ENCODE measurements around the gene DNMBP. TPM values are rescaled to one million over a fixed set of nuclear protein-coding genes. Genes with fewer than 3 reads are reported as not detected.

Gene DNMBP
- total RNA-seq, result 1 to 10 TPM; 4.1 to 4.3 TPM

GRCh38 chr10:100009793-100010676 is at the start of gene DNMBP:
DNMBP (minus strand) TSS chr10:100009947; CDS start chr10:99972124, 37,823 bp downstream.
- ATAC-seq, result peak; percentile 98 to 99
- Mint-ChIP-seq H3K27me3 (no peaks in the 10 kb centered on the region), H3K4me1 (ENCODE audit: low read depth in 2 of 2) (peaks cover 24 to 34% of the 10 kb centered on the region in 2 donors), H3K27ac (peak within 1 kb of the TSS; percentile 50 to 61), H3K9me3 (no peaks in the 10 kb centered on the region), H3K4me3 (peak within 1 kb of the TSS; percentile 87), H3K36me3 (no peaks in the 10 kb centered on the region)
- peak; percentile 92 for DNase-seq (ENCODE audit: low spot score)

GRCh38 chr10:100057948-100058347 is 48.2 kb upstream of the DNMBP start:
- no peaks in the 10 kb centered on the region for H3K4me1 Mint-ChIP-seq (ENCODE audit: low read depth in 2 of 2)
- H3K4me3 Mint-ChIP-seq, result no peak overlapping the region
- H3K27ac Mint-ChIP-seq, result no peak overlapping the region
- H3K36me3 Mint-ChIP-seq, result peaks cover 4% of the 10 kb centered on the region
- peaks cover 8 to 25% of the 10 kb centered on the region in 2 donors for H3K27me3 Mint-ChIP-seq
- no peaks in the 10 kb centered on the region for H3K9me3 Mint-ChIP-seq
- ATAC-seq (no peak), DNase-seq (ENCODE audit: low spot score) (no peak)

GRCh38 chr10:100053686-100054460 is 44.1 kb upstream of the DNMBP start:
- DNase-seq (ENCODE audit: low spot score) (no peak), ATAC-seq (no peak)
- no peaks in the 10 kb centered on the region for H3K9me3 Mint-ChIP-seq
- peaks cover 8 to 23% of the 10 kb centered on the region in 2 donors for H3K27me3 Mint-ChIP-seq
- H3K36me3 Mint-ChIP-seq, result peaks cover 4% of the 10 kb centered on the region
- H3K4me1 Mint-ChIP-seq (ENCODE audit: low read depth in 2 of 2), result no peaks in the 10 kb centered on the region
- H3K27ac Mint-ChIP-seq, result no peak overlapping the region
- H3K4me3 Mint-ChIP-seq, result no peak overlapping the region

DNA sequence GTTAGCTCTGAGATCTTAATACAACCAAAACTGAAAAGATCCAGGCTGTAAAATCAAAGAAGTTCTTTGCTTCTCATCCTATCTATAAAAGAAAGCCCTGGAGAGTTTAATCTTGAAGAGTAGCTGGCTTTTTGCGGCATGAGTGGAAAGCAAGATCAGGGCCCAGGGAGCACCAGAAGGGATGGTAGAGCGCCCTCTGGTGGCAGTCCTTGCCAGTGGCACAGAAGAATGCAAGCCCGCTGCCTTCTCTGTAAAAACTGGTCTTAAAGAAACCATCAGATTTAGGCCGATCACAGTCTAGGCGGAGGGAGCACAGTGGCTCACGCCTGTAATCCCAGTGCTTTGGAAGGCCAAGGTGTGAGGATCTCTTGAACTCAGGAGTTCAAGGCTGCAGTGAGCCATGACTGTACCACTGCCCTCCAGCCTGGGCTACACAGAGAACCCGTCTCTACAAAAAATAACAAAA is 36.3 kb upstream of the DNMBP start:
- Mint-ChIP-seq H3K4me3 (no peak overlapping the region), H3K4me1 (ENCODE audit: low read depth in 2 of 2) (no peaks in the 10 kb centered on the region), H3K36me3 (no peaks in the 10 kb centered on the region), H3K9me3 (no peaks in the 10 kb centered on the region), H3K27ac (no peak overlapping the region), H3K27me3 (peaks cover 8 to 21% of the 10 kb centered on the region in 2 donors)
- DNase-seq (ENCODE audit: low spot score) (peak; percentile 77), ATAC-seq (peak; percentile 69 to 80)

- no peaks in the 10 kb centered on the region for H3K36me3 Mint-ChIP-seq
- DNase-seq (ENCODE audit: low spot score) (no peak), ATAC-seq (no peak)
- H3K9me3 Mint-ChIP-seq, result no peaks in the 10 kb centered on the region
- H3K27ac Mint-ChIP-seq, result no peak overlapping the region
- no peak overlapping the region for H3K4me3 Mint-ChIP-seq
- no peaks in the 10 kb centered on the region for H3K4me1 Mint-ChIP-seq (ENCODE audit: low read depth in 2 of 2)
- H3K27me3 Mint-ChIP-seq, result peaks cover 10 to 21% of the 10 kb centered on the region in 2 donors
Measured at GRCh38 chr10:100045592-100045991, 35.8 kb upstream of the DNMBP start.

DNA sequence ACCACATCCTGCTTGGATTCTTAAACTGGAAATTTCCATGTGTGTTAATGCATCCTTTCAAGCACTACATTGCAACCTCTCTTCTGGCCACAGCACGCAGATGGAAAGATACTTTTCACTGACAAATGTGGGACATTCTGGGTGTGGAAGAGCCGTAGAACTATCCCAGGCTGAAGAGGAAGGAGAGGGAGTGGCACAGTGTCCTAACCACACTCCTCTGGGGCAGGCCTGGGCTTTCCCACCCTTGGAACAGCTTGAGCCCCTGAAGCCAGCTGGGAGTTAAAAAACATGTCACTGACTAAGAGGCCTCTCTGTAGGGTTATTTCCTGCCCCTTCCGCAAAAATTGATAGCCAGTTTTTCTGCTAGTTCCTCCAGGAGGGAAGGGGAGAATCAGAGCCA is 34.0 kb upstream of the DNMBP start:
- Mint-ChIP-seq H3K4me3 (no peak overlapping the region), H3K9me3 (no peaks in the 10 kb centered on the region), H3K27ac (no peak overlapping the region), H3K36me3 (no peaks in the 10 kb centered on the region), H3K27me3 (peaks cover 13 to 28% of the 10 kb centered on the region in 2 donors), H3K4me1 (ENCODE audit: low read depth in 2 of 2) (no peaks in the 10 kb centered on the region)
- ATAC-seq (no peak), DNase-seq (ENCODE audit: low spot score) (no peak)

DNA sequence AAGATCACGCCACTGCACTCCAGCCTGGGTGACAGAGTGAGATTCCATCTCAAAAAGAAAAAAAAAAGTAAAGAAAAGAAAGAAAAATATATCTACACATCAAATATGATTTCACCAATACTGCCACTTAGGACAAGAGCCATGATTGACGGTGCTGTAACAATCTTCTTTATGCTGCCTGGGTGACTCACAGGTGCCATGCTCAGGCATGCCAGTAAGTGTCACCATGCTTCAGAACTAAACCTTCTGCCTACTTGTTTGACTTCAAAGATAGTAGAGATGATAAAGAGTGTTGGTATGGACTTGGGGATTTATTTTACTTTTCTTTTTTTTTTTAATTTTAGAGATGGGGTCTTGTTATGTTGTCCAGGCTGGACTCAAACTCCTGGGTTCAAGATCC is 33.6 kb upstream of the DNMBP start:
- ATAC-seq, result no peak
- Mint-ChIP-seq H3K4me1 (ENCODE audit: low read depth in 2 of 2) (no peaks in the 10 kb centered on the region), H3K4me3 (no peak overlapping the region), H3K9me3 (no peaks in the 10 kb centered on the region), H3K36me3 (no peaks in the 10 kb centered on the region), H3K27ac (no peak overlapping the region), H3K27me3 (peaks cover 14 to 30% of the 10 kb centered on the region in 2 donors)
- no peak for DNase-seq (ENCODE audit: low spot score)

GRCh38 chr10:100041306-100042002 is 31.7 kb upstream of the DNMBP start:
- Mint-ChIP-seq H3K4me1 (ENCODE audit: low read depth in 2 of 2) (no peaks in the 10 kb centered on the region), H3K36me3 (no peaks in the 10 kb centered on the region), H3K4me3 (no peak overlapping the region), H3K27ac (no peak overlapping the region), H3K27me3 (peaks cover 12 to 24% of the 10 kb centered on the region in 2 donors), H3K9me3 (no peaks in the 10 kb centered on the region)
- no peak for ATAC-seq
- no peak for DNase-seq (ENCODE audit: low spot score)

DNA sequence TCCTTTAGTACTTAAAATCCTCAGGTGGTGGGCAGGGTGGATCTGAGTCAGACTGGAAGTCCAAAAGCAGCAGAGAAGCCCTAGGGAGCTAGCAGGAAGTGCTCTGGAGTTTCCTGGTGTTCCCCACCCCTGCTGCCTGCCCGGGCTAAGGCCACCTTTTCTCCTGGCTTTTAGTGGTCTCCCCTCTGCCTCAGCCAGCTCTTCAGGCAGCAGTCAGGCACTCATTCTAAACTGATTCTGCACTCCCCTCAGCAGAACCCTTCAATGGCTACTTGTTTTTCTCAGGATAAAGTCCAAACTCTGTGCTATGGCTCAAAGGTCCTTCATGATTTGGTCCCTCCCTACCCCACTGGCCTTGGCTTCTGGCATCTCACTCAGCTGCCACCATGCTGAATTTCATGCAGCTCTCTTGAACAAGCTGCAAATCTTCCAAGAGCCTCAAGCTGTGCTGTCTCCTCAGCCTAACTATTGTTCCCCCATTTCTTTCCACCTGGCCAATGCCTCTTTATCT is 28.9 kb upstream of the DNMBP start:
- H3K4me1 Mint-ChIP-seq (ENCODE audit: low read depth in 2 of 2), result no peaks in the 10 kb centered on the region
- ATAC-seq (no peak), DNase-seq (ENCODE audit: low spot score) (no peak)
- H3K36me3 Mint-ChIP-seq, result no peaks in the 10 kb centered on the region
- H3K27me3 Mint-ChIP-seq, result peaks cover 17 to 20% of the 10 kb centered on the region in 2 donors
- no peak overlapping the region for H3K27ac Mint-ChIP-seq
- no peaks in the 10 kb centered on the region for H3K9me3 Mint-ChIP-seq
- H3K4me3 Mint-ChIP-seq, result no peak overlapping the region

DNA sequence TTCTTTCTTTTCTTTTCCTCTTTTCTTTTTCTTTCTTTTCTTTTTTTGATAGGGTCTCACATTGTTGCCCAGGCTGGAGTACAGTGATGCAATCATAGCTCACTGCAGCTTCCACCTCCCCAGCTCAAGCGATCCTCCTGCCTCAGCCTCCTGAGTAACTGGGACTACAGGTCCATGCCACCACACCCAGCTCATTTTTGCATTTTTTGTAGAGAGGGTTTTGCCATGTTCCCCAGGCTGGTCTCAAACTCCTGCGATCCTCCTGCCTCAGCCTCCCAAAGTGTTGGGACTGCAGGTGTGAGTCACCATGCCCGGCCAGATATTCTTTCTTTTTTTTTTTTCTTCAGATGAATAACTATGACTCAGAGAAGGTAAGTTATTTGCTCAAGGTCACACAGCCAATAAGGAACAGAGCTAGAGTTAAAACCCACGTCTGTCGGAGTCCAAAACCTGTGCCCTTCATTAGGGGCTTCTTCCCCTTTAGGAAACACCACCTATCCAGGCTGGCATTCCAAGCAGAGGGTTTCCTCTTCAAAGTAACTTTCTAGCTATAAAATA is 28.1 kb upstream of the DNMBP start:
- Mint-ChIP-seq H3K4me1 (ENCODE audit: low read depth in 2 of 2) (no peaks in the 10 kb centered on the region), H3K4me3 (no peak overlapping the region), H3K27me3 (peaks cover 18 to 20% of the 10 kb centered on the region in 2 donors), H3K27ac (no peak overlapping the region), H3K36me3 (no peaks in the 10 kb centered on the region), H3K9me3 (no peaks in the 10 kb centered on the region)
- ATAC-seq, result no peak
- DNase-seq (ENCODE audit: low spot score), result no peak

- Mint-ChIP-seq H3K4me1 (ENCODE audit: low read depth in 2 of 2) (no peaks in the 10 kb centered on the region), H3K9me3 (no peaks in the 10 kb centered on the region), H3K27ac (no peak overlapping the region), H3K4me3 (no peak overlapping the region), H3K36me3 (no peaks in the 10 kb centered on the region), H3K27me3 (peaks cover 18 to 20% of the 10 kb centered on the region in 2 donors)
- ATAC-seq, result no peak
- DNase-seq (ENCODE audit: low spot score), result no peak
Measured at GRCh38 chr10:100036850-100037249, 27.1 kb upstream of the DNMBP start.

DNA sequence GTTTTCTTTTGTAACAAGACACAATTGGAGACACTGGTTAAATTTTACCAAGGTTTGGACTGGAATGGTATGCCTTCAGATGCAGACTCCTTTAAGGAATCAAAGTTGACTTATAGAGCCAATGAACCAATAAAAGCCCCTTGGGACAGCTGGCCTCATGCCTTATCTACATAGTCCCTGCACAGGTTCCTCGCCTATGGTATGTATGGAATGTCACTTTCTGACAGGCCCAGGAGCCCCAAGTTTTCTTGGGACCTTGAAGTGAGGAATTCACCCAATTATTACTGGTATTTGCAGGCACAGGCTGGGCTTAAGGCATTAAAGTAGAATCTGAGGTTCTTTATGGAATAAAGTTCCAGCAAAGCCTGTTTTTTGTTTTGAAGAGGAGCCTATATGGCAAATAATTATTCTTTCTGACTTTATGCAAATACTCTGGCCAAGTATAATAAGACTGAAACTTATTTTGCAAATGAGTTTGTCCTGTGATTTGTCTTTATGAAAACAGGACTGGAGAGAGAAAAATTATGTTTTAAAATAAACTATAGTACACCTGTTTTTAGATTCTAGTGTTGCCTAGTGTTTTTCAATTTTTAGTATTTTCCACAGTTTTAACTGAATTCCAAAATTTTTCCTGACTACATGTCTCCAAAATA is 24.1 kb upstream of the DNMBP start:
- H3K9me3 Mint-ChIP-seq, result no peaks in the 10 kb centered on the region
- H3K27ac Mint-ChIP-seq, result no peak overlapping the region
- H3K27me3 Mint-ChIP-seq, result peaks cover 12 to 14% of the 10 kb centered on the region in 2 donors
- H3K4me1 Mint-ChIP-seq (ENCODE audit: low read depth in 2 of 2), result no peaks in the 10 kb centered on the region
- no peaks in the 10 kb centered on the region for H3K36me3 Mint-ChIP-seq
- no peak overlapping the region for H3K4me3 Mint-ChIP-seq
- DNase-seq (ENCODE audit: low spot score), result no peak
- no peak for ATAC-seq

DNA sequence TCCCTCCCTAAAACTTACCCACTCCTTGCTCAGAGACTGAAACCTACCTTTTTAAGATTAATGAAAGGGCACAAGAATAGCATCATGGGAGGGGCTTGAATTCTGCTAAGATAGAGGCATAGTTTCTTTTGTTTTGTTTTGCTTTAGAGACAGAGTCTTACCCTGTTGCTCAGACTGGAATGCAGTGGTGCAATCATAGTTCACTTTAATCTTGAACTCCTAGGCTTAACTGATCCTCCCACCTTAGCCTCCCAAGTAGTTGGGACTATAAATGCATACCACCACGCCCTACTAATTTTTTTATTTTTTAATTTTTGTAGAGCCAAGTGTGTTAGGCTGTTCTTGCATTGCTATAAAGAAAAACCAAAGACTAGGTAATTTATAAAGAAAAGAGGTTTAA is 17.7 kb upstream of the DNMBP start:
- Mint-ChIP-seq H3K27ac (no peak overlapping the region), H3K36me3 (no peaks in the 10 kb centered on the region), H3K9me3 (no peaks in the 10 kb centered on the region), H3K27me3 (peaks cover 2 to 7% of the 10 kb centered on the region in 2 donors), H3K4me1 (ENCODE audit: low read depth in 2 of 2) (no peaks in the 10 kb centered on the region), H3K4me3 (no peak overlapping the region)
- ATAC-seq (no peak), DNase-seq (ENCODE audit: low spot score) (no peak)

All from natural killer cell treated with Interleukin-12 subunit alpha and Interleukin-12 subunit beta and Interleukin-15 and Interleukin-18, amount 100 ng/mL, for 72 hours (primary cell).